HCT116 (cell line): Measurements from ENCODE around the gene TMEM52. TPM values are rescaled to one million over a fixed set of nuclear protein-coding genes. Genes with fewer than 3 reads are reported as not detected.
A peak's percentile ranks its signal among the peaks of the same experiment; 100 is the strongest.

Experiments used
- ATAC-seq: fragments of 200-7000 bp; cut with Tn5 transposase; 2 replicates; pipeline ENCODE4 v1.9.1; 2020; ENCODE audit warnings: mild to moderate bottlenecking, moderate library complexity
- BruUV-seq: library from RNA; stranded (reverse); fragments of 400-500 nt; replicated peaks from 2 replicates; lab custom pipeline; 2021; lab: Mats Ljungman, UMichigan
- CTCF ChIA-PET: fragments of 300-600 bp; sonication (Branson Sonifier 250); formaldehyde crosslinking; loops from one replicate; lab custom pipeline; 2021; ENCODE audit warnings: antibody characterized with exemption; lab: Charles Lee
- POLR2A ChIA-PET: fragments of 300-600, 350-600 bp; sonication (Branson Sonifier 250); formaldehyde crosslinking; loops from one replicate; lab custom pipeline; 2021; ENCODE audit warnings: antibody characterized with exemption; lab: Charles Lee
- RAD21 ChIA-PET, 2 experiments: fragments of 300-600 bp; sonication (Branson Sonifier 250); formaldehyde crosslinking; loops; one replicate each; lab custom pipeline; 2023; ENCODE audit warnings: low total read pairs in 2 of 2; ENCODE audit not compliant: uncharacterized antibody in 2 of 2, unreplicated experiment in 2 of 2, low non-redundant PET in 1 of 2; lab: Charles Lee
- DNase-seq: peaks from one replicate; pipeline ENCODE4 v3.0.0-alpha.2; 2010; ENCODE audit warnings: low read depth, low spot score
- H2AFZ ChIP-seq: fragments of 200-600 bp; shearing (Covaris generic), sonication (generic); 2 replicates; pipeline ENCODE4 v1.6.1; 2017; ENCODE audit warnings: low read depth, mixed run types, mixed read lengths, antibody characterized with exemption, low read length; ENCODE audit not compliant: poor library complexity, severe bottlenecking
- H3K27ac ChIP-seq: 2 replicates; pipeline ENCODE4 v1.5.1; 2012; ENCODE audit warnings: low read depth, low read length
- H3K27me3 ChIP-seq: fragments of 200-600 bp; sonication (generic); 2 replicates; pipeline ENCODE4 v1.6.1; 2016; ENCODE audit warnings: mixed run types, low read length, mixed read lengths; ENCODE audit not compliant: insufficient read depth
- H3K36me3 ChIP-seq, 2 experiments: fragments of 200-500 bp in 1 of 2; fragments of 200-600 bp in 1 of 2; sonication (Bioruptor generic) in 1 of 2; sonication (generic) in 1 of 2; 2 replicates each; pipeline versions ENCODE4 v1.5.1 to v1.6.1; 2014 to 2016; ENCODE audit warnings: low read length in 2 of 2, inconsistent platforms in 1 of 2, mixed read lengths in 1 of 2, mixed run types in 1 of 2; ENCODE audit not compliant: insufficient read depth in 2 of 2, control insufficient read depth in 1 of 2
- H3K4me1 ChIP-seq, 2 experiments: fragments of 200-600 bp in 1 of 2; sonication (generic) in 1 of 2; 2 replicates each; pipeline versions ENCODE4 v1.5.1 to v1.6.1; 2012 to 2017; ENCODE audit warnings: low read length in 2 of 2, inconsistent platforms in 1 of 2, mild to moderate bottlenecking in 1 of 2, mixed read lengths in 1 of 2, mixed run types in 1 of 2, moderate library complexity in 1 of 2; ENCODE audit not compliant: insufficient read depth in 2 of 2, control insufficient read depth in 1 of 2
- H3K4me2 ChIP-seq: fragments of 200-600 bp; sonication (generic); 2 replicates; pipeline ENCODE4 v1.6.1; 2017; ENCODE audit warnings: mixed run types, low read length, mixed read lengths
- H3K4me3 ChIP-seq, 2 experiments: fragments of 200-600 bp in 1 of 2; sonication (generic) in 1 of 2; replicated peaks in 1 of 2; 2 replicates each; pipeline ENCODE4 v1.5.1; 2011 to 2016; ENCODE audit warnings: low read length in 2 of 2, control low read depth in 1 of 2, low read depth in 1 of 2, mild to moderate bottlenecking in 1 of 2, mixed read lengths in 1 of 2, mixed run types in 1 of 2
- H3K79me2 ChIP-seq: fragments of 200-600 bp; sonication (generic); 2 replicates; pipeline ENCODE4 v1.6.1; 2017; ENCODE audit warnings: mild to moderate bottlenecking, mixed run types, low read length, moderate library complexity, mixed read lengths; ENCODE audit not compliant: insufficient read depth
- H3K9ac ChIP-seq: fragments of 200-600 bp; sonication (generic); 2 replicates; pipeline ENCODE4 v1.6.1; 2016; ENCODE audit warnings: low read length, mixed read lengths
- H3K9me2 ChIP-seq: fragments of 200-600 bp; sonication (generic), shearing (Covaris generic); 2 replicates; pipeline ENCODE4 v1.6.1; 2017; ENCODE audit warnings: mixed run types, mild to moderate bottlenecking, moderate library complexity; ENCODE audit not compliant: insufficient read depth
- H3K9me3 ChIP-seq, 2 experiments: fragments of 200-500 bp in 1 of 2; fragments of 200-600 bp in 1 of 2; sonication (Bioruptor generic) in 1 of 2; sonication (generic) in 1 of 2; 2 replicates each; pipeline ENCODE4 v1.6.1; 2014 to 2017; ENCODE audit warnings: low read length in 2 of 2, mixed read lengths in 2 of 2, inconsistent platforms in 1 of 2, low read depth in 1 of 2, mild to moderate bottlenecking in 1 of 2, mixed run types in 1 of 2, moderate library complexity in 1 of 2; ENCODE audit not compliant: control insufficient read depth in 1 of 2, insufficient read depth in 1 of 2
- H4K20me1 ChIP-seq: fragments of 200-600 bp; sonication (generic), shearing (Covaris generic); 2 replicates; pipeline ENCODE4 v1.6.1; 2017; ENCODE audit warnings: mixed run types, mild to moderate bottlenecking, moderate library complexity; ENCODE audit not compliant: insufficient read depth
- CEBPB ChIP-seq: IDR thresholded peaks from 2 replicates; pipeline ENCODE4 v1.6.1; 2012; ENCODE audit warnings: low read depth
- EZH2 ChIP-seq: fragments of 200-600 bp; sonication (generic); IDR thresholded peaks from 2 replicates; pipeline ENCODE4 v1.6.1; 2017; ENCODE audit warnings: antibody characterized with exemption, mixed run types
- POLR2AphosphoS5 ChIP-seq: IDR thresholded peaks from 2 replicates; pipeline ENCODE4 v1.6.1; 2011; ENCODE audit warnings: mild to moderate bottlenecking, low read depth, low read length, moderate library complexity
- SIN3A ChIP-seq: IDR thresholded peaks from 2 replicates; pipeline ENCODE4 v1.6.1; 2012; ENCODE audit warnings: low read depth
- YY1 ChIP-seq: IDR thresholded peaks from 2 replicates; pipeline ENCODE4 v1.6.1; 2011; ENCODE audit warnings: low read length, low read depth, moderate library complexity, mild to moderate bottlenecking; ENCODE audit not compliant: insufficient replicate concordance; ENCODE audit errors: extremely low read depth
- ZFX ChIP-seq: fragments of 450-650 bp; IDR thresholded peaks from 2 replicates; pipeline ENCODE4 v1.6.1; 2017
- intact Hi-C: fragments of 100-400 bp; cut with micrococcal nuclease; formaldehyde crosslinking; loops from 2 replicates; pipeline ENCODE4 v1.10.0; 2022
- total RNA-seq: library from RNA; stranded (reverse); gene quantifications from one replicate; pipeline ENCODE4 v1.2.1, GENCODE V29; 2021; ENCODE audit not compliant: unreplicated experiment
- TF ChIP-seq, protein P1 (sequence below), 3 experiments: fragments of 200-600 bp in 1 of 3; sonication (generic) in 1 of 3; IDR thresholded peaks in 2 of 3; conservative IDR thresholded peaks in 1 of 3; 2 replicates each; pipeline ENCODE4 v1.5.1; 2012 to 2017; ENCODE audit warnings: low read depth in 2 of 3, low read length in 2 of 3, antibody characterized with exemption in 1 of 3, borderline replicate concordance in 1 of 3, control low read depth in 1 of 3, mild to moderate bottlenecking in 1 of 3, mixed read lengths in 1 of 3, mixed run types in 1 of 3, moderate library complexity in 1 of 3; ENCODE audit not compliant: insufficient read depth in 1 of 3
- TF ChIP-seq, protein P2 (sequence below): IDR thresholded peaks from 2 replicates; pipeline ENCODE4 v1.6.1; 2012

Gene TMEM52
- total RNA-seq, 1 experiment from 2014 or later, result 27.5 TPM

DNA sequence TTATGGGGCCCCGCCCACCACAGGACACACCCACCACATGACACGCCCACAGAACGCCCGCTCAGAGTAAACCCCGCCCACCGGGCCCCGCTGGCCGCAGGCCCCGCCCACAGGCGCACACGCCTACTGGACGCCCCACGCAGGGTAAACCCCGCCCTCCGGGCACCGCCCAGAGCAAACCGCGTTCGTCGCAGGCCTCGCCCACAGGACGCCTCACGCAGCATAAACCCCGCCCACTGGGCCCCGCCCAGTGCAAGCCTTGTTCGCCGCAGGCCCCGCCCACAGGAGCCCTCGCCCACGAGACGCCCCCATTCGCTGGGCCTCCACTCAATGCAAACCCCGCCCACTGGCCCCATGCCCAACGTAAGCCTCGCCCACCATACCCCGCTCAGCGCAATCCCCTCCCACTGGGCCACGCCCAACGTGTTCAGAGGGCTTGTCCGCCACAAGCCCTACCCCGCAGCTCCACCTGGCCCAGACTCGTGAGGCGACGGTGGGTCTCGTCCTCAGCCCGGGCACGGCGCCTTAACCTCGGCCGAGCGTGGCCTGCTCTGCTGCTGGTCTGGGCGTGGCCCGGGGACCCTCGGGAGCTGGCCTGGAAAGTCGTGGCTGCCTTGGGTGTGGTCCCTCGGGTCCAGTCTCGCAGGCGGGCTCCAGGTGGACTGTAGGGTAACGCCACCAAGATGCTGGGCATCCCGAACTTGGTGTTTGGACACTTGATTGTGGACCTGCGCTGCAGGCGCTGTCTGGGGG is 401 bp upstream of the TMEM52 start:
- no TSS peak for BruUV-seq
- Histone ChIP-seq H3K4me1 (peaks cover 11 to 29% of the 10 kb centered on the region in 2 experiments), H3K4me3 (peak overlapping the region; percentile 60 to 73), H3K79me2 (0 out of 2 replicates have a peak, but pooled peaks cover 8% of the 10 kb centered on the region), H3K9me3 (no peaks in the 10 kb centered on the region), H3K4me2 (peak overlapping the region; percentile 99), H3K27ac (peak overlapping the region; percentile 79), H2AFZ (no peak overlapping the region), H3K9me2 (no peaks in the 10 kb centered on the region), H3K27me3 (no peaks in the 10 kb centered on the region), H4K20me1 (no peaks in the 10 kb centered on the region), H3K36me3 (no peaks in the 10 kb centered on the region), H3K9ac (peak overlapping the region; percentile 84)
- DNase-seq, result peak; percentile 97
- POLR2A ChIA-PET, result interaction anchor here (1.4 kb wide), 1 partner anchor 11 kb away, joined by 3 read pairs; no protein-coding TSS in a partner anchor
- CTCF ChIA-PET, result interaction anchor here (1.0 to 2.1 kb wide), 4 partner anchors 11 to 127 kb away, joined by 4 to 8 read pairs (median 5); no protein-coding TSS in a partner anchor
- RAD21 ChIA-PET, result interaction anchor here in 1 of 2 experiments (0.7 kb wide), 1 partner anchor 11 kb away, joined by 3 read pairs; no protein-coding TSS in a partner anchor
- TF ChIP-seq CEBPB (no peak), POLR2AphosphoS5 (peak; percentile 71)
- ATAC-seq, result peak; percentile 86
- intact Hi-C loops, result no loop called here

DNA sequence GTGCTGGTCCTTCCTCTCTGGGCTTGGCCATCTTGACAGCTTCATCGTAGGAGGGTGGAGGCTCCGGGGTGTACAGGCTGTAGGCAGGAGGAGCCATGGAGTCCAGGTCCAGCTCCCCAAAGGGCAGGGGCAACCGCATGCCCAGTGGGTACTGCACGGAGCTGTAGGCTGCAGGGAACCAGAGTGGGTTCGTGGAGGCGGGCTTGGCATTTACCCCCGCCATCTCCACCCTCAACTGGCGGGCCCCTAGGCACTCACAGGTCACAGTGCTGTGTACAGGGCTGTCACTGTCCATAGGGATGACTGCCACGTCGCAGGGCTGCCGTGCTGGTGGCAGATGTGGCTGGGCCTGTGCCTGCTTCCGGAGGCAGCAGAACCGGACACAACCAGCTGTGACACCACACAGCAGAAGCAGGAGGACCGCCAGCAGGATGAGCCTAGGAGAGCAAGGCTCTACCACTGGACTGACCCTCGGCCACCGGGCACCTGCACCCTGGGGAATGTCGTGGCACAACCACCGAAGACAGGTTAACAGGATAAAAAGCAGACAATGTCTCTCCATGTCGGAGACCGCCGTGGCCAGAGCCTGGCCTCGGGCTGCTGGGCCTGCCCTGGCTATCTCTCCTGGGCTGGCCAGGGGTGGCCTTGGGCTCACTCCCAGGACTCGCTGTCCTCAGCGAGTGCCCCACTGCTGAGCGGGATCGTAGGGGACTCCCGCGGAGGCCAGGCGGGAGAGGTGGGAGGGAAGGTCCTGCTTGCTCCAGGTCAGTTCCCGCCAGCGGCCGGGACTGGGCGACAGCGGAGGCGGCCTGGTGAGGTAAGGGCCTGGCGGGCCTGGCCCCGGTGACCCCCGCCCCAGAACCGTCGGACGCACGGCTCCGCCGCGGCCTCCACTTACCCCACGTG is 831 bp downstream of the TMEM52 start:
- peak overlapping the region; percentile 79 for H3K27ac ChIP-seq
- H3K4me2 ChIP-seq, result peak overlapping the region; percentile 99

More for the DNA sequence above, 831 bp downstream of the TMEM52 start:
- ATAC-seq (no peak), DNase-seq (no peak)
- ChIA-PET POLR2A (interaction anchor here (0.8 to 1.4 kb wide), 2 partner anchors 10 to 129 kb away, joined by 3 read pairs; no protein-coding TSS in a partner anchor), CTCF (interaction anchor here (1.0 to 1.7 kb wide), 2 partner anchors 10 to 128 kb away, joined by 4 to 8 read pairs; no protein-coding TSS in a partner anchor), RAD21 (no interaction called here)
- H3K36me3 ChIP-seq, result no peaks in the 10 kb centered on the region
- H3K27me3 ChIP-seq, result no peaks in the 10 kb centered on the region
- no peaks in the 10 kb centered on the region for H4K20me1 ChIP-seq
- TF ChIP-seq ZFX, result peak; percentile 58; the same call in 1 of the 2 replicates
- TF ChIP-seq, protein P1, sequence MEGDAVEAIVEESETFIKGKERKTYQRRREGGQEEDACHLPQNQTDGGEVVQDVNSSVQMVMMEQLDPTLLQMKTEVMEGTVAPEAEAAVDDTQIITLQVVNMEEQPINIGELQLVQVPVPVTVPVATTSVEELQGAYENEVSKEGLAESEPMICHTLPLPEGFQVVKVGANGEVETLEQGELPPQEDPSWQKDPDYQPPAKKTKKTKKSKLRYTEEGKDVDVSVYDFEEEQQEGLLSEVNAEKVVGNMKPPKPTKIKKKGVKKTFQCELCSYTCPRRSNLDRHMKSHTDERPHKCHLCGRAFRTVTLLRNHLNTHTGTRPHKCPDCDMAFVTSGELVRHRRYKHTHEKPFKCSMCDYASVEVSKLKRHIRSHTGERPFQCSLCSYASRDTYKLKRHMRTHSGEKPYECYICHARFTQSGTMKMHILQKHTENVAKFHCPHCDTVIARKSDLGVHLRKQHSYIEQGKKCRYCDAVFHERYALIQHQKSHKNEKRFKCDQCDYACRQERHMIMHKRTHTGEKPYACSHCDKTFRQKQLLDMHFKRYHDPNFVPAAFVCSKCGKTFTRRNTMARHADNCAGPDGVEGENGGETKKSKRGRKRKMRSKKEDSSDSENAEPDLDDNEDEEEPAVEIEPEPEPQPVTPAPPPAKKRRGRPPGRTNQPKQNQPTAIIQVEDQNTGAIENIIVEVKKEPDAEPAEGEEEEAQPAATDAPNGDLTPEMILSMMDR (IDR thresholded peaks at IDR 0.05 in 2 of 3, conservative IDR thresholded peaks at IDR 0.05 in 1 of 3; ENCODE audit: borderline replicate concordance in 1 of 3, insufficient read depth in 1 of 3, low read depth in 2 of 3, low read length in 2 of 3), result no peak
- TF ChIP-seq EZH2, result no peak
- no peak for TF ChIP-seq SIN3A
- no peak for TF ChIP-seq YY1
- TF ChIP-seq, protein P2, sequence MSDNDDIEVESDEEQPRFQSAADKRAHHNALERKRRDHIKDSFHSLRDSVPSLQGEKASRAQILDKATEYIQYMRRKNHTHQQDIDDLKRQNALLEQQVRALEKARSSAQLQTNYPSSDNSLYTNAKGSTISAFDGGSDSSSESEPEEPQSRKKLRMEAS, result no peak
- H3K9ac ChIP-seq, result peak overlapping the region; percentile 84
- BruUV-seq, result no TSS peak
- H2AFZ ChIP-seq, result no peak overlapping the region
- no peaks in the 10 kb centered on the region for H3K9me2 ChIP-seq
- H3K4me1 ChIP-seq, result peaks cover 11 to 29% of the 10 kb centered on the region in 2 experiments
- peak overlapping the region; percentile 60 to 73 for H3K4me3 ChIP-seq
- H3K79me2 ChIP-seq, result 0 out of 2 replicates have a peak, but pooled peaks cover 8% of the 10 kb centered on the region
- intact Hi-C loops, result no loop called here
- no peaks in the 10 kb centered on the region for H3K9me3 ChIP-seq
